Sigmoid colon (tissue), 3 donors: ENCODE results near the gene MRM2.

ENCODE experiments used
- POLR2A ChIP-seq, 2 donors: fragments of 450-650 bp; IDR thresholded peaks; one replicate each; pipeline ENCODE4 v1.6.1; 2016; ENCODE audit warnings: antibody characterized with exemption in 2 of 2, mild to moderate bottlenecking in 2 of 2, moderate library complexity in 2 of 2
- TF ChIP-seq, protein P1 (sequence below), 4 experiments: fragments of 450-650 bp in 3 of 4; fragments of 200-600 bp in 1 of 4; IDR thresholded peaks; one replicate each; pipeline ENCODE4 v1.5.1; 2016 to 2019; ENCODE audit warnings: antibody characterized with exemption in 4 of 4, mild to moderate bottlenecking in 3 of 4, moderate library complexity in 2 of 4

GRCh38 chr7:2217716-2218443 is 24.1 kb downstream of the MRM2 start:
- TF ChIP-seq POLR2A (IDR thresholded peaks at IDR 0.05) = no peak
- TF ChIP-seq, protein P1, sequence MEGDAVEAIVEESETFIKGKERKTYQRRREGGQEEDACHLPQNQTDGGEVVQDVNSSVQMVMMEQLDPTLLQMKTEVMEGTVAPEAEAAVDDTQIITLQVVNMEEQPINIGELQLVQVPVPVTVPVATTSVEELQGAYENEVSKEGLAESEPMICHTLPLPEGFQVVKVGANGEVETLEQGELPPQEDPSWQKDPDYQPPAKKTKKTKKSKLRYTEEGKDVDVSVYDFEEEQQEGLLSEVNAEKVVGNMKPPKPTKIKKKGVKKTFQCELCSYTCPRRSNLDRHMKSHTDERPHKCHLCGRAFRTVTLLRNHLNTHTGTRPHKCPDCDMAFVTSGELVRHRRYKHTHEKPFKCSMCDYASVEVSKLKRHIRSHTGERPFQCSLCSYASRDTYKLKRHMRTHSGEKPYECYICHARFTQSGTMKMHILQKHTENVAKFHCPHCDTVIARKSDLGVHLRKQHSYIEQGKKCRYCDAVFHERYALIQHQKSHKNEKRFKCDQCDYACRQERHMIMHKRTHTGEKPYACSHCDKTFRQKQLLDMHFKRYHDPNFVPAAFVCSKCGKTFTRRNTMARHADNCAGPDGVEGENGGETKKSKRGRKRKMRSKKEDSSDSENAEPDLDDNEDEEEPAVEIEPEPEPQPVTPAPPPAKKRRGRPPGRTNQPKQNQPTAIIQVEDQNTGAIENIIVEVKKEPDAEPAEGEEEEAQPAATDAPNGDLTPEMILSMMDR (IDR thresholded peaks at IDR 0.05) = no peak
